Activated CD8-positive, alpha-beta memory T cell treated with anti-CD3 and anti-CD28 coated beads, Interleukin-2, amount 50 U/mL, for 1 hour (primary cell): ENCODE measurements around the gene DDX25.
"Not testable (repeated sequence)": the region's sequence is repeated elsewhere in the genome, so short reads cannot be mapped to it uniquely, and the experiment has no call there.

Experiments used
- DNase-seq: peaks from one replicate; pipeline ENCODE4 v3.0.0-alpha.2; 2020; ENCODE audit errors: extremely low read depth

DDX25 gene

DNA sequence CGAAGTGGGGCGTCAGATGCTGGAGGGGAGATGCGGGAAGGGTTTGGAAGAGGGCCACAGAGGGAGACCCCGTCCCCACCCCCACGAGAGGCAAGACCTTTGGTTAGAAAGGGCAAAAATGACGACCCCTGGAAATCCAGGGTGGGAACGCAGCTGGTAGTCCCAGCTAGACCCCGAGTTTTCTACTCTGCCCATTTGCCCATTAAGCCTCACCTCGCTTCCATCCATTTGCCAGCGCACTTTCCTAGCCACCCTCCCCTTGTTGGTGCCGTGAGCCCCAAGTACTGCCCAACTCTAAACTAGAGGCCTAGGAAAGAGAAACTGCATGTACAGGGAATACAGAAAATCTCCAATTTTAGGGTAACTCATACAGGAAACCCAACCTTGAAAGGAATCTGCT is 370 bp downstream of the DDX25 start:
- DNase-seq: no peak

DNA sequence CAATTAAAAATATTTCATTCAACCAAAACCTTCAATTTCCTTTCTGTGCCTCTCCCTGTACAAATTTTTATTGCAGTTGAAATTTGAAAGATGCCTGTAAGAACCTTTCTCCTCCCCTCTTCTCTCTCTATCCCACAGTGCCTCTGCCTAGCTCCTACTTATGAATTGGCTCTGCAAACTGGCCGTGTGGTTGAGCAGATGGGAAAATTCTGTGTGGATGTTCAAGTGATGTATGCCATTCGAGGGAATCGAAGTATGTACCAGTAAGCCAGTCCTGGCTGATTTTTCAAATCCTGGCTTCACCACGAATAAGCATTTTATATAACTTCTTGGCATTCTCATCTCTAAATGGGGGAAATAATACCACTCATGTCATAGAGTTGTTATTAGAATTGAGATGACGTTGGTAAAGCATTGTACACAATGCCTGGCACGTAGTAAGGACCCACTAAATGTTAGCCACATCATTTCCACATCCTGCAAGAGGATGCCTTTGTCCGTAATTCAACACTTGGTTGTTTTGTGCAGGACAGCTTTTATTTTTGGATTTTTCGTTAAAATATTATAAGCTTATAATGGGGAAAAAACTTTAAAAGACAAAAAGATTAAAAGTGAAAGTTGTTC is 6.0 kb downstream of the DDX25 start:
- DNase-seq: no peak

DNA sequence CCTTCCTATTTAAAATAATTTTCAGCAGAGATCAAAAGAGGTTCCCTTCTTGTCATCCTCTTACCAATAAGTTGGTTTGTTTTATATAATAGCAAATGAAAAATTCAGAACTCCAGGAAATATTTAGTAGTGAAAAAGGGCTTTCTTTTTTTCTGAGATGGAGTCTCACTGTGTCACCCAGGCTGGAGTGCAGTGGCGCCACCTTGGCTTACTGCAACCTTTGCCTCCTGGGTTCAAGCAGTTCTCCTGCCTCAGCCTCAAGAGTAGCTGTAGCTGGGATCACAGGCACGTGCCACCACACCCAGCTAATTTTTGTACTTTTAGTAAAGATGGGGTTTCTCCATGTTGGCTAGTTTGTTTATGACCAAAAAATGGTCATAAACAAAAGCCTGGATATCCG is 10.3 kb downstream of the DDX25 start:
- not testable (repeated sequence) for DNase-seq

- DNase-seq: no peak
Observed at GRCh38 chr11:125916683-125917347, 12.5 kb downstream of the DDX25 start.

GRCh38 chr11:125918140-125918840 is 14.0 kb downstream of the DDX25 start:
- no peak for DNase-seq

DNA sequence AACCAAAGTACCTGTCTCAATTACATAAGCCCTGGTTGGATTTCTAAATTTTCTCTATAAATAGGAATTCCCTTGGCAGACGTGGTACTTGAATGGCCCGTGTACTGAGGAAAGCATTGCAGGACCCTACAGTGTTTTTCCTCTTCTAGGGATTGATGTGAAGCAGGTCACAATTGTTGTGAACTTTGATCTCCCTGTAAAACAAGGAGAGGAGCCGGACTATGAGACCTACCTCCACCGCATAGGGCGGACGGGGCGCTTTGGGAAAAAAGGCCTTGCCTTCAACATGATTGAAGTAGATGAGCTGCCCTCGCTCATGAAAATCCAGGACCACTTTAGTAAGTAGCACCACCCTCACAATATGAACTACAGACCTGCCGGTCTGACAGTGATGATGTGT is 16.7 kb downstream of the DDX25 start:
- no peak for DNase-seq

GRCh38 chr11:125922156-125922555 is 17.8 kb downstream of the DDX25 start:
- no peak for DNase-seq

- DNase-seq: no peak
Observed at GRCh38 chr11:125923012-125923579, 18.8 kb downstream of the DDX25 start.

- DNase-seq: no peak
Observed at GRCh38 chr11:125923633-125924032, 19.3 kb downstream of the DDX25 start.

DNA sequence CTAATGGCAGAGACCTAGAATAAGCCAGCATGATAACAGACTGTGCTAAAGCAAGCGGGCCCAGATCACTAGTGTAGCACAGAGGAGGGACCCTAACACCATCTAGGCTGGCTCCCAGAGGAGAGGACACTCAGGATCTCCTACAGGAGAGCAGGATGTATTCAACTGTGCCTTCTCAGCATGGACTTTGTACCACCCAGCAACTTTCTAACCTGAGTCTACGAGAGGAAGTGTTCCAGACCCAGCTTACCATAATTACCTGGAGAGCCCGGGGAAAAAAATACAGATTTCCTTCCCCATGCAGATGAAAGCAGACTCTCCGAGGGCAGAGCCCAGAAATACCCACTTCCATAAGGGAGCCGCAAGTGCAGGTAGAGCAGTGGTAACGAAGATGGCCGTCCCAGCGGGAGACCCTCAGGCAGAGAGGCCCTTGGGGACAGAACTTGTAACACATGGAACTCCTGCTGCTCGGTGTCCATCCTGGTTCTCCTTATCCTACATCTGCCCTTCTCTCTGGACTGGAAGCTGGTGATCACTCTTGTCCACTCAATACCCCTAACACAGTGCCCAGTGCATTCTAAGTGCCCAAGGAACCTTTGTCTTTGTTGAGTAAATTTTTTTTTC is 20.2 kb downstream of the DDX25 start:
- DNase-seq: no peak

- DNase-seq: no peak
Observed at GRCh38 chr11:125925247-125925740, 21.0 kb downstream of the DDX25 start.

GRCh38 chr11:125925804-125926203 is 21.5 kb downstream of the DDX25 start:
- no peak for DNase-seq

GRCh38 chr11:125926682-125927081 is 22.4 kb downstream of the DDX25 start:
- DNase-seq: no peak

- DNase-seq: no peak
Observed at GRCh38 chr11:125929445-125930075, 25.3 kb downstream of the DDX25 start.

- no peak for DNase-seq
Observed at GRCh38 chr11:125930076-125930450, 25.8 kb downstream of the DDX25 start.

GRCh38 chr11:125931116-125931515 is 26.8 kb downstream of the DDX25 start:
- DNase-seq: no peak

GRCh38 chr11:125931668-125932067 is 27.4 kb downstream of the DDX25 start:
- DNase-seq: no peak

DNA sequence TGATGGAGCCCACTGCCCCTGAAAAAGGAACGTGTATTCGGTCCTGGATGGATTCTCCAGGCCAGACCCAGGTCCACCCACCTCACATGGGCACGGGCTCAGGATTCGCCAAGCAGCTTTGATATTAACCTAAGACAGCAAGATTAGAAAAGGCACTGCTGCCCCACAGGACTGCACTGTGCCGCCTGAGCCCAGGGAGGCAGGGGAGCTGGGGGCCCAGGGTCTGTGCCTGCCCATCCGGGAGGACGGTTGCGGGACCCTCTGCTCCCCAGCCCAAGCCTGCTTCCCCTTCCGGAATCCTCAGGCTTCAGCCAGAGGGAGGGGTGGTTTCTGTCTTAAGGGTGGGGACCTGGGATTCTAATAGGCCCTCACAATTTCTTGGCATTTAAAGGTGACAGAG is 28.0 kb downstream of the DDX25 start:
- DNase-seq: no peak

- no peak for DNase-seq
Observed at GRCh38 chr11:125933030-125933813, 28.9 kb downstream of the DDX25 start.

DNA sequence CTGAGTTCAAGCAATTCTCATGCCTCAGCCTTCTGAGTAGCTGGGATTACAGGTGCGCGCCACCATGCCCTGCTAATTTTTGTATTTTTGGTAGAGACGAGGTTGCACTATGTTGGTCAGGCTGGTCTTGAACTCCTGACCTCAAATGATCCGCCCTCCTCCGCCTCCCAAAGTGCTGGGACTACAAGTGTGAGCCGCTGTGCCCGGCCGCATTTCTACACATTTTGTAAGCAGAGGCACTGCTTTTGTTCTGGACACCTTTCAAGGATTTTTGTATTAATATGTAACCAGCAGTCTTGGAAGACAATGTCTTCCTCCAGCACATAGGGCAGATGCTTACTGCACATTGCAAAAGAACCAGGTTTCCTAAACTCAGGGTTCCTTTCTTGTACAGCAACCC is 30.2 kb downstream of the DDX25 start:
- DNase-seq: no peak

DNA sequence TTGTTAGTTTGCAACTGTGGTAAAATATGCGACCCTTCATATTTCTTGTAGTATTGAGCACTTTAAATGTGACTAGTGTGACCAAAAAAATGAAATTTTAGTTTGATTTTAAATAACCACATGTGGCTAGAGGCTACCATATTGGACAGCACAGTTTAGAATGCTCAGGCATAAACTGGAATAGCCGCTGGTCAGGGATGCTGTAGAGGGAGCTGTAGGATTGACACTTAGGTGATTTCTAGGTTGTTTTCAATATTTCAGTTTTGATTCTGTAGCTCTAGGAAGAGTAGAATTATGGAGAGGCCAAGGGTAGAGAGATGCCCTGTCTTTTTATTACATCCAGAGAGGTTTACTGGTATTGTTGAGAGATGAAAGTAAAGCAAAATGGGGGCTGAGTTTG is 30.7 kb downstream of the DDX25 start:
- DNase-seq: no peak
